Measurements from ENCODE around the gene TULP3. TPM values are rescaled to one million over a fixed set of nuclear protein-coding genes. Genes with fewer than 3 reads are reported as not detected.

TULP3 gene
- total RNA-seq, 2 donors from 2014 or later: 10.1 to 12.6 TPM

GRCh38 chr12:2897418-2897817 is 6.7 kb downstream of the TULP3 start:
- intact Hi-C loops (cut with DNase I): no loop called here
- H3K4me1 ChIP-seq: no peaks in the 10 kb centered on the region
- H3K9me3 ChIP-seq: no peaks in the 10 kb centered on the region
- H3K36me3 ChIP-seq: no peaks in the 10 kb centered on the region
- DNase-seq: no peak
- H3K9ac ChIP-seq (ENCODE audit: low read depth in 2 of 2, low read length in 2 of 2): no peak overlapping the region
- no peak for TF ChIP-seq CTCF (IDR thresholded peaks at IDR 0.05)
- no peak overlapping the region for H3K4me3 ChIP-seq
- H3K27ac ChIP-seq: no peak overlapping the region
- no peaks in the 10 kb centered on the region for H3K27me3 ChIP-seq

GRCh38 chr12:2900642-2901041 is 10.0 kb downstream of the TULP3 start:
- H3K27ac ChIP-seq: no peak overlapping the region
- DNase-seq: no peak
- H3K9ac ChIP-seq (ENCODE audit: low read depth in 2 of 2, low read length in 2 of 2): no peak overlapping the region
- intact Hi-C loops (cut with DNase I): no loop called here
- no peaks in the 10 kb centered on the region for H3K27me3 ChIP-seq
- no peak for TF ChIP-seq CTCF (IDR thresholded peaks at IDR 0.05)
- no peak overlapping the region for H3K4me3 ChIP-seq
- H3K4me1 ChIP-seq: no peaks in the 10 kb centered on the region
- no peaks in the 10 kb centered on the region for H3K36me3 ChIP-seq
- H3K9me3 ChIP-seq: no peaks in the 10 kb centered on the region

- TF ChIP-seq CTCF (IDR thresholded peaks at IDR 0.05): no peak
- Histone ChIP-seq H3K27ac (no peak overlapping the region), H3K4me1 (no peaks in the 10 kb centered on the region), H3K9me3 (no peaks in the 10 kb centered on the region), H3K9ac (ENCODE audit: low read depth in 2 of 2, low read length in 2 of 2) (no peak overlapping the region), H3K4me3 (no peak overlapping the region), H3K27me3 (no peaks in the 10 kb centered on the region), H3K36me3 (no peaks in the 10 kb centered on the region)
- intact Hi-C loops (cut with DNase I): no loop called here
- DNase-seq: no peak
Measured at GRCh38 chr12:2902272-2902880, 11.7 kb downstream of the TULP3 start.

- Histone ChIP-seq H3K36me3 (no peaks in the 10 kb centered on the region), H3K27me3 (no peaks in the 10 kb centered on the region), H3K4me1 (no peaks in the 10 kb centered on the region), H3K27ac (no peak overlapping the region), H3K9me3 (no peaks in the 10 kb centered on the region), H3K4me3 (no peak overlapping the region), H3K9ac (ENCODE audit: low read depth in 2 of 2, low read length in 2 of 2) (no peak overlapping the region)
- intact Hi-C loops (cut with DNase I): no loop called here
- DNase-seq: no peak
- TF ChIP-seq CTCF (IDR thresholded peaks at IDR 0.05): no peak
Measured at GRCh38 chr12:2904260-2904659, 13.6 kb downstream of the TULP3 start.

GRCh38 chr12:2912216-2912575 is 21.5 kb downstream of the TULP3 start:
- Histone ChIP-seq H3K36me3 (no peaks in the 10 kb centered on the region), H3K27me3 (no peaks in the 10 kb centered on the region), H3K9me3 (no peaks in the 10 kb centered on the region), H3K4me3 (no peak overlapping the region), H3K9ac (ENCODE audit: low read depth in 2 of 2, low read length in 2 of 2) (no peak overlapping the region), H3K27ac (no peak overlapping the region), H3K4me1 (no peaks in the 10 kb centered on the region)
- intact Hi-C loops (cut with DNase I): no loop called here
- DNase-seq: no peak
- no peak for TF ChIP-seq CTCF (IDR thresholded peaks at IDR 0.05)
